Sigmoid colon (tissue), 7 donors: ENCODE measurements around the gene MTURN. TPM values are rescaled to one million over a fixed set of nuclear protein-coding genes. Genes with fewer than 3 reads are reported as not detected.

Source experiments
- DNase-seq: peaks from one replicate; pipeline ENCODE4 v3.0.0-alpha.2; 2019
- H3K27ac ChIP-seq, 4 donors: fragments of 200-600 bp; sonication (generic); one replicate each; pipeline ENCODE4 v1.5.1; 2016 to 2019; ENCODE audit warnings: mild to moderate bottlenecking in 1 of 4
- H3K27me3 ChIP-seq, 3 donors: fragments of 200-600 bp; sonication (generic); one replicate each; pipeline ENCODE4 v1.5.1; 2019; ENCODE audit warnings: mild to moderate bottlenecking in 1 of 3
- H3K36me3 ChIP-seq, 4 donors: fragments of 200-600 bp; sonication (generic); one replicate each; pipeline ENCODE4 v1.5.1; 2016 to 2019
- H3K4me1 ChIP-seq, 4 donors: fragments of 200-600 bp; sonication (generic); one replicate each; pipeline ENCODE4 v1.5.1; 2017 to 2019
- H3K4me3 ChIP-seq, 4 donors: fragments of 200-600 bp; sonication (generic); one replicate each; pipeline ENCODE4 v1.5.1; 2017 to 2019; ENCODE audit warnings: mild to moderate bottlenecking in 2 of 4, moderate library complexity in 1 of 4
- H3K9me3 ChIP-seq, 4 donors: fragments of 200-600 bp in 3 of 4; sonication (generic) in 3 of 4; one replicate each; pipeline versions ENCODE4 v1.5.1 to v1.6.1; 2013 to 2019
- EP300 ChIP-seq, 4 donors: sonication (generic); formaldehyde crosslinking; IDR thresholded peaks; one replicate each; pipeline ENCODE4 v1.6.1; 2017; ENCODE audit warnings: antibody characterized with exemption in 4 of 4
- POLR2A ChIP-seq, 2 donors: fragments of 450-650 bp; IDR thresholded peaks; one replicate each; pipeline ENCODE4 v1.6.1; 2016; ENCODE audit warnings: antibody characterized with exemption in 2 of 2, mild to moderate bottlenecking in 2 of 2, moderate library complexity in 2 of 2
- POLR2AphosphoS5 ChIP-seq, 4 donors: sonication (generic); formaldehyde crosslinking; IDR thresholded peaks; one replicate each; pipeline ENCODE4 v1.6.1; 2017; ENCODE audit warnings: antibody characterized with exemption in 4 of 4
- WGBS, 2 donors: extraction: QIAGEN DNeasy Blood & Tissue Kit; methylation state at CpG; one replicate each; pipeline ENCODE4 v1.1.7; 2013; 5-methylcytosine and 5-hydroxymethylcytosine counted together
- intact Hi-C: fragments of 100-400 bp; cut with DNase I; formaldehyde crosslinking; loops from one replicate; pipeline ENCODE4 v1.15.1; 2023
- polyA plus RNA-seq, 3 donors: library from polyadenylated mRNA; stranded (reverse); fragments of 200-250 nt; gene quantifications; one replicate each; pipeline ENCODE4 v1.2.3, GENCODE V29; 2013
- total RNA-seq, 4 donors: library from RNA; depleted of rRNA; stranded (reverse); fragments of >200 nt; gene quantifications; one replicate each; pipeline ENCODE4 v1.1.0, GENCODE V29; 2016
- TF ChIP-seq, protein P1 (sequence below), 4 experiments: fragments of 450-650 bp in 3 of 4; fragments of 200-600 bp in 1 of 4; IDR thresholded peaks; one replicate each; pipeline ENCODE4 v1.5.1; 2016 to 2019; ENCODE audit warnings: antibody characterized with exemption in 4 of 4, mild to moderate bottlenecking in 3 of 4, moderate library complexity in 2 of 4
- donor health status: healthy with polysubstance abuse.
- donor health status: Bipolar disorder and iron deficiency.
- donor health status: healthy.

MTURN gene
- total and polyA plus RNA-seq, 7 donors = 7.2 to 102 (median 75.9) TPM

GRCh38 chr7:30168835-30169573 lies 34.2 kb downstream of the MTURN start:
- H3K27ac ChIP-seq = peak overlapping the region in 2 of 4 donors; percentile 22 to 37
- peak in 1 of 4 donors; percentile 38 for TF ChIP-seq POLR2AphosphoS5 (IDR thresholded peaks at IDR 0.05)
- TF ChIP-seq, protein P1, sequence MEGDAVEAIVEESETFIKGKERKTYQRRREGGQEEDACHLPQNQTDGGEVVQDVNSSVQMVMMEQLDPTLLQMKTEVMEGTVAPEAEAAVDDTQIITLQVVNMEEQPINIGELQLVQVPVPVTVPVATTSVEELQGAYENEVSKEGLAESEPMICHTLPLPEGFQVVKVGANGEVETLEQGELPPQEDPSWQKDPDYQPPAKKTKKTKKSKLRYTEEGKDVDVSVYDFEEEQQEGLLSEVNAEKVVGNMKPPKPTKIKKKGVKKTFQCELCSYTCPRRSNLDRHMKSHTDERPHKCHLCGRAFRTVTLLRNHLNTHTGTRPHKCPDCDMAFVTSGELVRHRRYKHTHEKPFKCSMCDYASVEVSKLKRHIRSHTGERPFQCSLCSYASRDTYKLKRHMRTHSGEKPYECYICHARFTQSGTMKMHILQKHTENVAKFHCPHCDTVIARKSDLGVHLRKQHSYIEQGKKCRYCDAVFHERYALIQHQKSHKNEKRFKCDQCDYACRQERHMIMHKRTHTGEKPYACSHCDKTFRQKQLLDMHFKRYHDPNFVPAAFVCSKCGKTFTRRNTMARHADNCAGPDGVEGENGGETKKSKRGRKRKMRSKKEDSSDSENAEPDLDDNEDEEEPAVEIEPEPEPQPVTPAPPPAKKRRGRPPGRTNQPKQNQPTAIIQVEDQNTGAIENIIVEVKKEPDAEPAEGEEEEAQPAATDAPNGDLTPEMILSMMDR (IDR thresholded peaks at IDR 0.05) = no peak
- intact Hi-C loops = no loop called here

GRCh38 chr7:30169579-30169978 lies 34.8 kb downstream of the MTURN start:
- Histone ChIP-seq H3K36me3 (no peaks in the 10 kb centered on the region), H3K27ac (peak overlapping the region in 1 of 4 donors; percentile 37), H3K9me3 (no peaks in the 10 kb centered on the region), H3K4me1 (peaks cover 0 to 43% (median 27%) of the 10 kb centered on the region in 4 donors), H3K4me3 (no peak overlapping the region), H3K27me3 (no peaks in the 10 kb centered on the region)
- WGBS, 2 donors = 87 to 89% methylated on average over 2 of the region's 2 CpGs
- intact Hi-C loops = no loop called here
- DNase-seq = no peak
- TF ChIP-seq, protein P1 (IDR thresholded peaks at IDR 0.05) = no peak
- TF ChIP-seq POLR2AphosphoS5 (IDR thresholded peaks at IDR 0.05) = no peak
- no peak for TF ChIP-seq EP300 (IDR thresholded peaks at IDR 0.05)
- no peak for TF ChIP-seq POLR2A (IDR thresholded peaks at IDR 0.05)

More at GRCh38 chr7:30168835-30169573, 34.2 kb downstream of the MTURN start:
- DNase-seq = no peak
- 89 to 91% methylated on average over 16 of the region's 16 CpGs for WGBS, 2 donors
- no peaks in the 10 kb centered on the region for H3K36me3 ChIP-seq
- no peak overlapping the region for H3K4me3 ChIP-seq
- H3K4me1 ChIP-seq = peaks cover 0 to 41% (median 23%) of the 10 kb centered on the region in 4 donors
- H3K9me3 ChIP-seq = no peaks in the 10 kb centered on the region
- H3K27me3 ChIP-seq = no peaks in the 10 kb centered on the region

GRCh38 chr7:30170476-30171205 lies 35.9 kb downstream of the MTURN start:
- WGBS, 2 donors = 85 to 86% methylated on average over 6 of the region's 6 CpGs
- DNase-seq = no peak
- Histone ChIP-seq H3K4me3 (no peak overlapping the region), H3K36me3 (no peaks in the 10 kb centered on the region), H3K27me3 (no peaks in the 10 kb centered on the region), H3K27ac (no peak overlapping the region), H3K9me3 (no peaks in the 10 kb centered on the region), H3K4me1 (peaks cover 0 to 44% (median 35%) of the 10 kb centered on the region in 4 donors)
- intact Hi-C loops = loop anchor here (5.0 kb wide), 1 partner anchor 112 kb away; the partner anchor contains the start of gene ZNRF2
- TF ChIP-seq POLR2AphosphoS5 (IDR thresholded peaks at IDR 0.05) = peak in 1 of 4 donors; percentile 9
- TF ChIP-seq POLR2A (IDR thresholded peaks at IDR 0.05) = no peak
- TF ChIP-seq, protein P1 (IDR thresholded peaks at IDR 0.05) = no peak
- TF ChIP-seq EP300 (IDR thresholded peaks at IDR 0.05) = no peak

GRCh38 chr7:30171766-30172447 lies 37.1 kb downstream of the MTURN start:
- 80 to 92% methylated on average over 9 of the region's 9 CpGs for WGBS, 2 donors
- intact Hi-C loops = loop anchor here (5.0 kb wide), 1 partner anchor 110 kb away; the partner anchor contains the start of gene ZNRF2
- TF ChIP-seq EP300 (IDR thresholded peaks at IDR 0.05) (no peak), POLR2AphosphoS5 (IDR thresholded peaks at IDR 0.05) (no peak), POLR2A (IDR thresholded peaks at IDR 0.05) (no peak)
- TF ChIP-seq, protein P1 (IDR thresholded peaks at IDR 0.05) = no peak
- H3K27me3 ChIP-seq = no peaks in the 10 kb centered on the region
- no peaks in the 10 kb centered on the region for H3K36me3 ChIP-seq
- H3K4me3 ChIP-seq = no peak overlapping the region
- no peaks in the 10 kb centered on the region for H3K9me3 ChIP-seq
- DNase-seq = no peak
- peaks cover 0 to 45% (median 37%) of the 10 kb centered on the region in 4 donors for H3K4me1 ChIP-seq
- peak overlapping the region in 3 of 4 donors; percentile 77 to 87 (median 83) for H3K27ac ChIP-seq
